Measurements from ENCODE around the gene TAF1. TPM values are rescaled to one million over a fixed set of nuclear protein-coding genes. Genes with fewer than 3 reads are reported as not detected.

Gene TAF1
- total and polyA plus RNA-seq, 9 of the 15 experiments (the other 6 are each of a cell fraction or from before 2014, with no cell fraction given), result 6.4 to 45.1 (median 38.1) TPM

DNA sequence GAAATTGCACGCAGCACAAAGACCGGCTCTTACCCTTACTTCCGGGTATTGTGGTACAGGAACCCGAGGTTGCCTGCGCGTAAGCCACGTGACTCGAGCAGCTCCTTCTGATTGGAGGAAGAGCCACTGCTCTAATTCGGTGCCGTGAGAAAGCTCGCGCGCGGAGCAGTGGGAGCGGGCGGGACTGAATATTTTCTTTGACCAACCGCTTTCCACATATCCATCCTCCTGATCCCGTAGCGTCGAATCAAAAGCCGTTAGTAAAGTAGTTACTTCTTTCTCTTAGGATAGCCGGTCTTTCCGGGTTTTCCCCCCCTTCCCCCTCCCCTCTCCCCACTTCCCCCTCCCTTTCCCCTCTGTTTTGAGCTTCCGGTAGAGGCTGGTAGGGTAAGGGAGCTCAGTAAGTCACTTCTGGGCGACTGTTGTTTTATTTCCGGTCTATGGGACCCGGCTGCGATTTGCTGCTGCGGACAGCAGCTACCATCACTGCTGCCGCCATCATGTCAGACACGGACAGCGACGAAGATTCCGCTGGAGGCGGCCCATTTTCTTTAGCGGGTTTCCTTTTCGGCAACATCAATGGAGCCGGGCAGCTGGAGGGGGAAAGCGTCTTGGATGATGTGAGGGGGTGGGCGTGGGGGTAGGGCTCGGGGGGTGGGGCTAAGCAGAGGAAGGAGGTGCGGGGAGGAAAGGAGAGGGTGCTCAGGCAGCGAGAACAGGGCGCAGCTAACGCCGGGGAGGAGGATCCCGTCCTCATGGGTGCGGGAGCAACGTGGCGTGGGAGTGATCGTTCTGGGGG lies at the start of gene TAF1 (continued):
- TF ChIP-seq MYC (IDR thresholded peaks at IDR 0.05; ENCODE audit: low read depth, low read length) (peak; percentile 75; the same call in 1 of the 2 replicates), MYC (CRISPR knock-in tag; IDR thresholded peaks at IDR 0.05; ENCODE audit: borderline replicate concordance, low read depth) (no peak), ZNF740 (CRISPR knock-in tag; IDR thresholded peaks at IDR 0.05) (peak; percentile 54; the same call in 1 of the 2 replicates), ZNF740 (tag; IDR thresholded peaks at IDR 0.05) (peak in 1 of 2 experiments; percentile 89; a peak in 2 of 4 replicates), PML (IDR thresholded peaks at IDR 0.05; ENCODE audit: low read length) (peak; percentile 73), CBFA2T2 (conservative IDR thresholded peaks at IDR 0.05) (peak; percentile 75), SIN3A (IDR thresholded peaks at IDR 0.05; ENCODE audit: borderline replicate concordance in 2 of 2, control insufficient read depth in 1 of 2, low read depth in 2 of 2, low read length in 2 of 2) (peak; percentile 33 to 78; a peak in 2 of 4 replicates), CEBPB (tag; IDR thresholded peaks at IDR 0.05) (no peak), SMAD4 (CRISPR knock-in tag; conservative IDR thresholded peaks at IDR 0.05) (no peak), CXXC5 (CRISPR knock-in tag; IDR thresholded peaks at IDR 0.05) (peak; percentile 86), ZNF282 (CRISPR knock-in tag; IDR thresholded peaks at IDR 0.05) (no peak), NR1H2 (CRISPR knock-in tag; IDR thresholded peaks at IDR 0.05) (no peak), SMAD1 (IDR thresholded peaks at IDR 0.05; ENCODE audit: low read depth, low read length, partially characterized antibody) (peak; percentile 47), CEBPG (CRISPR knock-in tag; IDR thresholded peaks at IDR 0.05) (no peak), CEBPG (tag; conservative IDR thresholded peaks at IDR 0.05 in 1 of 2, IDR thresholded peaks at IDR 0.05 in 1 of 2) (no peak), PHF8 (IDR thresholded peaks at IDR 0.05; ENCODE audit: borderline replicate concordance, low read length) (peak; percentile 34; the same call in 1 of the 2 replicates), ZNF175 (CRISPR knock-in tag; IDR thresholded peaks at IDR 0.05; ENCODE audit: low read depth) (0 out of 2 replicates have a peak, but pooled peaks have one; percentile 12), FOS (IDR thresholded peaks at IDR 0.05; ENCODE audit: extremely low read depth, insufficient read length) (peak; percentile 85), ATF7 (IDR thresholded peaks at IDR 0.05) (peak; percentile 61), ZNF707 (CRISPR knock-in tag; conservative IDR thresholded peaks at IDR 0.05) (no peak)
- TF ChIP-seq, protein P1, sequence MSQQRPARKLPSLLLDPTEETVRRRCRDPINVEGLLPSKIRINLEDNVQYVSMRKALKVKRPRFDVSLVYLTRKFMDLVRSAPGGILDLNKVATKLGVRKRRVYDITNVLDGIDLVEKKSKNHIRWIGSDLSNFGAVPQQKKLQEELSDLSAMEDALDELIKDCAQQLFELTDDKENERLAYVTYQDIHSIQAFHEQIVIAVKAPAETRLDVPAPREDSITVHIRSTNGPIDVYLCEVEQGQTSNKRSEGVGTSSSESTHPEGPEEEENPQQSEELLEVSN (IDR thresholded peaks at IDR 0.05; ENCODE audit: borderline replicate concordance in 1 of 2, extremely low read depth in 1 of 2, insufficient read depth in 1 of 2, insufficient read length in 1 of 2, low read depth in 1 of 2, low read length in 1 of 2, poor library complexity in 1 of 2, severe bottlenecking in 1 of 2), result peak in 1 of 2 experiments; percentile 51
- TF ChIP-seq, protein P2, sequence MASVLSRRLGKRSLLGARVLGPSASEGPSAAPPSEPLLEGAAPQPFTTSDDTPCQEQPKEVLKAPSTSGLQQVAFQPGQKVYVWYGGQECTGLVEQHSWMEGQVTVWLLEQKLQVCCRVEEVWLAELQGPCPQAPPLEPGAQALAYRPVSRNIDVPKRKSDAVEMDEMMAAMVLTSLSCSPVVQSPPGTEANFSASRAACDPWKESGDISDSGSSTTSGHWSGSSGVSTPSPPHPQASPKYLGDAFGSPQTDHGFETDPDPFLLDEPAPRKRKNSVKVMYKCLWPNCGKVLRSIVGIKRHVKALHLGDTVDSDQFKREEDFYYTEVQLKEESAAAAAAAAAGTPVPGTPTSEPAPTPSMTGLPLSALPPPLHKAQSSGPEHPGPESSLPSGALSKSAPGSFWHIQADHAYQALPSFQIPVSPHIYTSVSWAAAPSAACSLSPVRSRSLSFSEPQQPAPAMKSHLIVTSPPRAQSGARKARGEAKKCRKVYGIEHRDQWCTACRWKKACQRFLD (CRISPR knock-in tag; IDR thresholded peaks at IDR 0.05), result peak; percentile 78

All from K562 (cell line).